Measurements from ENCODE around the gene TLCD4. TPM values are rescaled to one million over a fixed set of nuclear protein-coding genes. Genes with fewer than 3 reads are reported as not detected.
"Not testable (repeated sequence)": the region's sequence is repeated elsewhere in the genome, so short reads cannot be mapped to it uniquely, and the experiment has no call there.

The TLCD4 gene
- total RNA-seq, 8 experiments from 2014 or later = 0.10 to 6.3 (median 2.3) TPM

- Histone ChIP-seq H3K4me1 (replicated peaks in 1 of 2) (no peaks in the 10 kb centered on the region), H3K4me3 (no peak overlapping the region), H3K27ac (no peak overlapping the region)
- ATAC-seq (replicated peaks in 6 of 8) = no peak
- WGBS, 10 experiments = 83 to 100% (median 100%) methylated on average over 1 of the region's 1 CpG; no CpG with 5 or more reads in 1 of the 10 experiments
- in situ Hi-C loops (cut with MboI; ENCODE audit: low pct_unique_long_range_greater_than_20kb in 2 of 9, low sequenced_read_pairs in 9 of 9, unreplicated experiment in 9 of 9) = no loop called here
Measured at GRCh38 chr1:95132762-95133161, 15.6 kb downstream of the TLCD4 start.

GRCh38 chr1:95133687-95134086, 16.5 kb downstream of the TLCD4 start:
- no peak for ATAC-seq (replicated peaks in 6 of 8)
- Histone ChIP-seq H3K4me3 (no peak overlapping the region), H3K4me1 (replicated peaks in 1 of 2) (no peaks in the 10 kb centered on the region), H3K27ac (no peak overlapping the region)
- in situ Hi-C loops (cut with MboI; ENCODE audit: low pct_unique_long_range_greater_than_20kb in 2 of 9, low sequenced_read_pairs in 9 of 9, unreplicated experiment in 9 of 9) = no loop called here

- peaks cover 0 to 9% of the 10 kb centered on the region in 2 donors for H3K4me1 ChIP-seq (replicated peaks in 1 of 2)
- no peak overlapping the region for H3K4me3 ChIP-seq
- no peak overlapping the region for H3K27ac ChIP-seq
- in situ Hi-C loops (cut with MboI; ENCODE audit: low pct_unique_long_range_greater_than_20kb in 2 of 9, low sequenced_read_pairs in 9 of 9, unreplicated experiment in 9 of 9) = no loop called here
- no peak for ATAC-seq (replicated peaks in 6 of 8)
Measured at GRCh38 chr1:95138223-95138622, 21.1 kb downstream of the TLCD4 start.

- no peak overlapping the region for H3K4me3 ChIP-seq
- in situ Hi-C loops (cut with MboI; ENCODE audit: low pct_unique_long_range_greater_than_20kb in 2 of 9, low sequenced_read_pairs in 9 of 9, unreplicated experiment in 9 of 9) = no loop called here
- peaks cover 0 to 9% of the 10 kb centered on the region in 2 donors for H3K4me1 ChIP-seq (replicated peaks in 1 of 2)
- H3K27ac ChIP-seq = no peak overlapping the region
- ATAC-seq (replicated peaks in 6 of 8) = no peak
- 50 to 100% (median 88%) methylated on average over 1 of the region's 1 CpG; no CpG with 5 or more reads in 3 of the 10 experiments for WGBS, 10 experiments
Measured at GRCh38 chr1:95139039-95139438, 21.9 kb downstream of the TLCD4 start.

- no peak overlapping the region for H3K27ac ChIP-seq
- ATAC-seq (replicated peaks in 6 of 8) = no peak
- H3K4me1 ChIP-seq (replicated peaks in 1 of 2) = peaks cover 0 to 9% of the 10 kb centered on the region in 2 donors
- no peak overlapping the region for H3K4me3 ChIP-seq
- in situ Hi-C loops (cut with MboI; ENCODE audit: low pct_unique_long_range_greater_than_20kb in 2 of 9, low sequenced_read_pairs in 9 of 9, unreplicated experiment in 9 of 9) = no loop called here
Measured at GRCh38 chr1:95140791-95141190, 23.6 kb downstream of the TLCD4 start.

- in situ Hi-C loops (cut with MboI; ENCODE audit: low pct_unique_long_range_greater_than_20kb in 2 of 9, low sequenced_read_pairs in 9 of 9, unreplicated experiment in 9 of 9) = no loop called here
- ATAC-seq (replicated peaks in 6 of 8) = no peak
- 50 to 100% (median 92%) methylated on average over 1 of the region's 1 CpG for WGBS, 10 experiments
- Histone ChIP-seq H3K27ac (no peak overlapping the region), H3K4me1 (replicated peaks in 1 of 2) (peaks cover 0 to 9% of the 10 kb centered on the region in 2 donors), H3K4me3 (no peak overlapping the region)
Measured at GRCh38 chr1:95145493-95145892, 28.3 kb downstream of the TLCD4 start.

- Histone ChIP-seq H3K27ac (no peak overlapping the region), H3K4me3 (no peak overlapping the region), H3K4me1 (replicated peaks in 1 of 2) (peaks cover 0 to 5% of the 10 kb centered on the region in 2 donors)
- no peak for ATAC-seq (replicated peaks in 6 of 8)
- in situ Hi-C loops (cut with MboI; ENCODE audit: low pct_unique_long_range_greater_than_20kb in 2 of 9, low sequenced_read_pairs in 9 of 9, unreplicated experiment in 9 of 9) = no loop called here
Measured at GRCh38 chr1:95146637-95147036, 29.5 kb downstream of the TLCD4 start.

- H3K4me1 ChIP-seq (replicated peaks in 1 of 2) = no peaks in the 10 kb centered on the region
- H3K4me3 ChIP-seq = no peak overlapping the region
- in situ Hi-C loops (cut with MboI; ENCODE audit: low pct_unique_long_range_greater_than_20kb in 2 of 9, low sequenced_read_pairs in 9 of 9, unreplicated experiment in 9 of 9) = no loop called here
- WGBS, 10 experiments = 0 to 75% (median 50%) methylated on average over 1 of the region's 1 CpG; no CpG with 5 or more reads in 5 of the 10 experiments
- no peak for ATAC-seq (replicated peaks in 6 of 8)
- no peak overlapping the region for H3K27ac ChIP-seq
Measured at GRCh38 chr1:95154096-95154495, 36.9 kb downstream of the TLCD4 start.

GRCh38 chr1:95165569-95165968, 48.4 kb downstream of the TLCD4 start:
- ATAC-seq (replicated peaks in 6 of 8); in situ Hi-C loops (cut with MboI; ENCODE audit: low pct_unique_long_range_greater_than_20kb in 2 of 9, low sequenced_read_pairs in 9 of 9, unreplicated experiment in 9 of 9): not testable (repeated sequence)
- 56 to 100% (median 90%) methylated on average over 1 to 6 of the region's 6 CpGs; no CpG with 5 or more reads in 4 of the 10 experiments for WGBS, 10 experiments

More at GRCh38 chr1:95165569-95165968, 48.4 kb downstream of the TLCD4 start:
- not testable (repeated sequence) for H3K27ac ChIP-seq; H3K4me1 ChIP-seq (replicated peaks in 1 of 2); H3K4me3 ChIP-seq

Other genes starting within 250 kb of the TLCD4 start
- gene CNN3, start 190.2 kb upstream of the TLCD4 start, total RNA-seq = 100 to 1,000 TPM in 7 of 8 experiments, 10 to 100 TPM in 1; 48.0 to 479 (median 171) TPM
- 1 to 10 TPM; 1.4 to 7.4 (median 3.2) TPM for gene ALG14, start 44.4 kb upstream of the TLCD4 start, total RNA-seq
- 10 to 100 TPM; 10.9 to 33.6 (median 22.6) TPM for gene RWDD3, start 116.9 kb downstream of the TLCD4 start, total RNA-seq

Measured in motor neuron (in vitro differentiated cells).